Loucy (cell line): Measurements from ENCODE around the gene CBARP.

Source experiments
- CTCF ChIP-seq: fragments of 200-600 bp; sonication (generic); conservative IDR thresholded peaks from 2 replicates; pipeline ENCODE4 v1.5.1; 2014; ENCODE audit warnings: mild to moderate bottlenecking, antibody characterized with exemption, low read length
- EZH2phosphoT487 ChIP-seq: fragments of 200-600 bp; IDR thresholded peaks from 2 replicates; pipeline ENCODE4 v1.6.1; 2018; ENCODE audit warnings: antibody characterized with exemption, mild to moderate bottlenecking, moderate library complexity, borderline replicate concordance

- TF ChIP-seq CTCF = no peak
- no peak for TF ChIP-seq EZH2phosphoT487
These were observed 30.8 kb downstream of the CBARP start for GRCh38 chr19:1206864-1207450.
